Adrenal gland (tissue), 5 donors: ENCODE data around the gene PTPRN2.

Experiments used
- CTCF ChIP-seq, 6 experiments: fragments of 450-650 bp in 4 of 6; fragments of 200-600 bp in 2 of 6; sonication (generic) in 1 of 6; IDR thresholded peaks; 1 replicate in 5 of 6; 2 replicates in 1 of 6; pipeline versions ENCODE4 v1.5.1 to v1.8.0; 2016 to 2021; ENCODE audit warnings: antibody characterized with exemption in 6 of 6, mild to moderate bottlenecking in 2 of 6, moderate library complexity in 1 of 6
- POLR2A ChIP-seq, 2 donors: fragments of 450-650 bp; IDR thresholded peaks; one replicate each; pipeline ENCODE4 v1.6.1; 2017; ENCODE audit warnings: antibody characterized with exemption in 2 of 2, mild to moderate bottlenecking in 2 of 2, moderate library complexity in 1 of 2
- donor health status: DM: no; HTN: no; CAD: no.

GRCh38 chr7:157538735-157539134 is 1048.9 kb downstream of the PTPRN2 start:
- TF ChIP-seq CTCF (IDR thresholded peaks at IDR 0.05) (no peak), POLR2A (IDR thresholded peaks at IDR 0.05) (no peak)
